Measurements from ENCODE around the gene CREM. TPM values are rescaled to one million over a fixed set of nuclear protein-coding genes. Genes with fewer than 3 reads are reported as not detected.
"Not testable (repeated sequence)": the region's sequence is repeated elsewhere in the genome, so short reads cannot be mapped to it uniquely, and the experiment has no call there.

Gene CREM
- total RNA-seq (2014; rRNA removed; shearing (Covaris generic); ENCODE audit: low replicate concordance): 23.2 and 38.8 TPM in 2 replicates

DNA sequence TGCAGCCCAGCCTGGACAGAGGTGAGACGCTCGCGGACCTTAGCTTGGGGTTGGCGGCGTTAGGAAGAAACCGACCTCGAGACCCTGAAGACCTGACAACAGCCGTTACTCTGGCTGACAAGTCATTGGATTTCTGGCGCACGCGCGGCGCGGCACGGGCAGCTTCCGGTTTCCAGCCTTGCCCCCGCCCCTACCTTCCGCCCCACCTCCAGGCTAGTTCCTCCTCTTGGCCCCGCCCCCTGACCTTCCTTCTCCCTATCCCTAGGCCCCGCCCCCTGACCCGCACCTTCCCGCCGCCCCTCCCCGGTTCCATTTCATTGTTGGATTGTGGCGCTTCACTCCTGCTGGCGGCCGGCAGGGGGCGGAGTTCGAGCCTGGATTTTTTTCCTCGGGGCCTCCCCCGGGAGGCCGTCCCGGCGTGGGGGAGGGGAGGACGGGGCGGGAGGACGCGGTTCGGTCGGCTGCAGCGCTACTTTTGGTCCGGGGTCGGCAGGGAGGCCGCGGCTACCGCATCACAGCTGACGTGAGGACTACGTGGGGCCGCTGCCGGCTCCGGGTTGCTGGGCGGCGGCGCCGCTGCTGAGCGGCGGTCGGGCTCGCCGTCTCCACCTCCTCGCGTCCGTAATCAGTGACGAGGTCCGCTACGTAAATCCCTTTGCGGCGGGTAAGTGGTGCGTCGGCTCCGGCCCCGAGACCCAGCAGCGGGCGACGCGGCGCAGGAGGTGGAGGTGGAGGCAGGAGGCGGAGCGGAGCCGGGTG lies at the start of gene CREM:
Gene CREM (plus strand): TSS at position 317 of the 759 bp plus-strand sequence. CDS start 10,990 bp downstream, outside the sequence.
- peak within 1 kb of the TSS; percentile 83; the same call in 1 of the 2 replicates for H2AFZ ChIP-seq (ENCODE audit: low read length)
- peak within 1 kb of the TSS; percentile 89 for H3K4me2 ChIP-seq (ENCODE audit: low read depth, low read length, poor library complexity, severe bottlenecking)

GRCh38 chr10:35079265-35079664 lies 47.4 kb upstream of the CREM start:
- Histone ChIP-seq H3K9me3 (ENCODE audit: low read length) (no peaks in the 10 kb centered on the region), H3K27ac (ENCODE audit: low read length) (no peak overlapping the region), H3K79me2 (ENCODE audit: low read length) (peaks cover 93% of the 10 kb centered on the region), H3K9ac (ENCODE audit: low read length) (no peak overlapping the region), H3K4me3 (ENCODE audit: low read length) (no peak overlapping the region), H2AFZ (ENCODE audit: low read length) (no peak overlapping the region), H3K36me3 (ENCODE audit: insufficient read depth, low read length) (no peaks in the 10 kb centered on the region), H3K9me2 (replicated peaks; ENCODE audit: insufficient read depth, low read length) (no peaks in the 10 kb centered on the region), H4K20me1 (ENCODE audit: insufficient read depth, low read depth, low read length) (no peaks in the 10 kb centered on the region), H3K4me2 (ENCODE audit: low read depth, low read length, poor library complexity, severe bottlenecking) (no peak overlapping the region), H3K4me1 (ENCODE audit: low read length) (no peaks in the 10 kb centered on the region), H3K27me3 (ENCODE audit: low read length) (no peaks in the 10 kb centered on the region)
- DNase-seq: no peak

More for the DNA sequence above, at the start of gene CREM:
- 0 out of 2 replicates have a peak, but pooled peaks cover 3% of the 10 kb centered on the region for H3K79me2 ChIP-seq (ENCODE audit: low read length)
- no peaks in the 10 kb centered on the region for H3K36me3 ChIP-seq (ENCODE audit: insufficient read depth, low read length)
- peak within 1 kb of the TSS; percentile 99 for H3K9ac ChIP-seq (ENCODE audit: low read length)
- peaks cover 22% of the 10 kb centered on the region for H3K4me1 ChIP-seq (ENCODE audit: low read length)
- no peaks in the 10 kb centered on the region for H3K9me3 ChIP-seq (ENCODE audit: low read length)
- DNase-seq: peak; percentile 99
- H3K4me3 ChIP-seq (ENCODE audit: low read length): peak within 1 kb of the TSS; percentile 98
- H4K20me1 ChIP-seq (ENCODE audit: insufficient read depth, low read depth, low read length): no peaks in the 10 kb centered on the region
- no peaks in the 10 kb centered on the region for H3K27me3 ChIP-seq (ENCODE audit: low read length)
- H3K27ac ChIP-seq (ENCODE audit: low read length): peak within 1 kb of the TSS; percentile 61
- H3K9me2 ChIP-seq (replicated peaks; ENCODE audit: insufficient read depth, low read length): no peaks in the 10 kb centered on the region

DNA sequence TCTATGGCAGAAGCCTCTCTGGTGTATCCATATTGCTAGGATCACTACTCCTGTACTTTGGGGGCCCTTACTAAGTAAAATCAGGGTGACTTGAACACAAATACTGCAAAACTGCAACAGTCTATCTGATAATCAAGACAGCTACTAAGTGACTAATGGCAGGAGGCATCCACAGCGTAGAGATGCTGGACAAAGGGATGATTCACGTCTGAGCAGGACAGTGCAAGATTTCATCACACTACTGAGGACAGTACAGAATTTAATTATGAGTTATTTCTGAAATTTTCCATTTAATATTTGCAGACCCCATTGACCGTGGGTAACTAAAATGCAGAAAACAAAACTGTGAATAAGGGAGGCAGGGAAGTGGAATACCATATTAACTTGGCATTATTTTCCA lies 46.9 kb upstream of the CREM start:
- Histone ChIP-seq H3K9ac (ENCODE audit: low read length) (no peak overlapping the region), H3K79me2 (ENCODE audit: low read length) (peaks cover 93% of the 10 kb centered on the region), H3K4me1 (ENCODE audit: low read length) (no peaks in the 10 kb centered on the region), H3K27me3 (ENCODE audit: low read length) (no peaks in the 10 kb centered on the region), H4K20me1 (ENCODE audit: insufficient read depth, low read depth, low read length) (no peaks in the 10 kb centered on the region), H3K4me3 (ENCODE audit: low read length) (no peak overlapping the region), H3K36me3 (ENCODE audit: insufficient read depth, low read length) (no peaks in the 10 kb centered on the region), H3K27ac (ENCODE audit: low read length) (no peak overlapping the region), H3K9me3 (ENCODE audit: low read length) (no peaks in the 10 kb centered on the region), H3K4me2 (ENCODE audit: low read depth, low read length, poor library complexity, severe bottlenecking) (no peak overlapping the region), H3K9me2 (replicated peaks; ENCODE audit: insufficient read depth, low read length) (no peaks in the 10 kb centered on the region), H2AFZ (ENCODE audit: low read length) (no peak overlapping the region)
- no peak for DNase-seq

DNA sequence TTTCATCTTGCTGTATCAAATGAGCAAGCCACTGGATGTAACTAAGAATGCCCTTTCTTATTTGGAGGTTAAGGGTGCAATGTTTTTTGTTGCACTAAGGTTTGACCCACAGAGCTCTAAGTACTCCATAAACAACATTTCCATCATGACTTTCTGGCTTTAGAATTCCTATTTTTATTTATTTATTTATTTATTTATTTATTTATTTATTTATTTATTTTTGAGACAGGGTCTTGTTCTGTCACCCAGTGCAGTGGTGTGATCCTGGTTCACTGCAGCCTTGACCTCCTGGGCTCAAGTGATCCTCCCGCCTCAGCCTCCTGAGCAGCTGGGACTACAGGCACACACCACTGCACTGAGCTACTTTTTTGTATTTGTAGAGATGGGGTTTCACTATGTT lies 46.4 kb upstream of the CREM start:
- H3K27me3 ChIP-seq (ENCODE audit: low read length); H3K4me2 ChIP-seq (ENCODE audit: low read depth, low read length, poor library complexity, severe bottlenecking); H3K9ac ChIP-seq (ENCODE audit: low read length); H3K9me2 ChIP-seq (replicated peaks; ENCODE audit: insufficient read depth, low read length); H3K4me1 ChIP-seq (ENCODE audit: low read length); H3K9me3 ChIP-seq (ENCODE audit: low read length); H4K20me1 ChIP-seq (ENCODE audit: insufficient read depth, low read depth, low read length); H3K36me3 ChIP-seq (ENCODE audit: insufficient read depth, low read length); DNase-seq; H2AFZ ChIP-seq (ENCODE audit: low read length); H3K27ac ChIP-seq (ENCODE audit: low read length); H3K4me3 ChIP-seq (ENCODE audit: low read length): not testable (repeated sequence)
- H3K79me2 ChIP-seq (ENCODE audit: low read length): peaks cover 91% of the 10 kb centered on the region

DNA sequence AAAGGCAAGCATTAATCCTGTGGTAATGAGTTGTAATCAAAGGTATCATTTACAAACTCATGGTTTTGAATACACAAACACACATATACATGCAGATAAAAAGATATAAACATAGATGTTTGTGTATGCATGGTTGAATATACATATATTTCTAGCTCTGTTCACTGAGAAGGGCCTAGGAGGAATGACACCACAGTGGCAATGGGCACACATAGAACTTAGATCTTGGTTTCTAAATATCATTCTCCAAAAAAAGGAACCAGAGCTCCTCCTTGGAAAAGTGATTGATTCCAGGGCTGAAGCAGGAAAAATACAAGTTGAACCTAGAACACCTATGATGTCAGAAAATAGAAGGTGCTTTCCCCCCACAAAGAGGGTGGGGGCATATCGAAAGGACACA lies 43.4 kb upstream of the CREM start:
- Histone ChIP-seq H3K9ac (ENCODE audit: low read length) (no peak overlapping the region), H3K27ac (ENCODE audit: low read length) (no peak overlapping the region), H3K79me2 (ENCODE audit: low read length) (peaks cover 96% of the 10 kb centered on the region), H3K36me3 (ENCODE audit: insufficient read depth, low read length) (no peaks in the 10 kb centered on the region), H3K4me2 (ENCODE audit: low read depth, low read length, poor library complexity, severe bottlenecking) (no peak overlapping the region), H2AFZ (ENCODE audit: low read length) (no peak overlapping the region), H3K9me2 (replicated peaks; ENCODE audit: insufficient read depth, low read length) (no peaks in the 10 kb centered on the region), H3K4me3 (ENCODE audit: low read length) (no peak overlapping the region), H3K4me1 (ENCODE audit: low read length) (no peaks in the 10 kb centered on the region), H3K9me3 (ENCODE audit: low read length) (no peaks in the 10 kb centered on the region), H4K20me1 (ENCODE audit: insufficient read depth, low read depth, low read length) (no peaks in the 10 kb centered on the region), H3K27me3 (ENCODE audit: low read length) (no peaks in the 10 kb centered on the region)
- no peak for DNase-seq

- DNase-seq: peak; percentile 73
- H3K27me3 ChIP-seq (ENCODE audit: low read length): no peaks in the 10 kb centered on the region
These were observed 37.0 kb upstream of the CREM start for GRCh38 chr10:35089611-35090161.

DNA sequence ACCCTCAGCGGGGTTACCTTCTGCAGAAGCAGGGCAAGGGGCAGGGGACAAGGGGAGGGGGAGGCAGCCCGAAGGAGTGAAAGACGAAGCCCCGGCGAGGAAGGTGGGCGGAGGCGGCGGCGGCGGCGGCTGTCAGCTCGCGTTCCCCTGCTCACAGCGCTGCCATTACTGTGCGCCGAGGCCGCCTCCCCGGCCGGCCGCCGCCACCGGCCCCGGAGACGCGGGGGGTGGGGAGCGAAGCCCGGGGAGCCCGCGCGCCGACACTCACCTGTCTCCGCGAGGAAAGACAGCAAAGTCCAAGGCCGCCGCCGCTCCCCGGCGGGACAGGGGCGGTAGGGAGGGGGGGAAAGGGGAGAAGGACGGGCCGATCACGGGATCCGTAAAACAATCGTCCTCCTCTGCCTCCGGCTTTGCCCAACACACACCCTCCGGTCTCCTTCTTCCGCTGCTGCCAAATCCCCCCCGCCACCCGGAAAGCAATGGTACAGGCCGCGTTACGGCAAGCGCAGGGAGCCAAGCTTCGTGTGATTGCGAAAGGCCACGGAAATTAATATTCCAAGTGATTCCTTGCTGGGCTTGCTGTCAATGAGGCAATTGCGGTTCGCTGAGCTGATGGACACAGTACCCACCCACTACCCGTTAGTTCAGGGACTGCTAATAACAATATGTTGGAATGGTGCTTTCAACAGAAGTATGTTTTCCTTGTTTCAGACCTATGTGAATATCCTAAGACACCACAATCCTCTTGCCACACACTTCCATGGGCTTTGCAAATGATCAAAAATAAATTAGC lies 36.3 kb upstream of the CREM start, which contains the start of gene CUL2:
Gene CUL2 (minus strand): TSS at position 180 of the 793 bp plus-strand sequence. CDS start 19,024 bp downstream, outside the sequence.
- H3K27ac ChIP-seq (ENCODE audit: low read length): peak within 1 kb of the TSS; percentile 55
- H3K4me2 ChIP-seq (ENCODE audit: low read depth, low read length, poor library complexity, severe bottlenecking): peak within 1 kb of the TSS; percentile 90
- H3K27me3 ChIP-seq (ENCODE audit: low read length): no peaks in the 10 kb centered on the region
- peaks cover 47% of the 10 kb centered on the region for H3K79me2 ChIP-seq (ENCODE audit: low read length)
- H3K9me2 ChIP-seq (replicated peaks; ENCODE audit: insufficient read depth, low read length): no peaks in the 10 kb centered on the region
- peak; percentile 96 for DNase-seq
- peak within 1 kb of the TSS; percentile 90 for H3K9ac ChIP-seq (ENCODE audit: low read length)
- H4K20me1 ChIP-seq (ENCODE audit: insufficient read depth, low read depth, low read length): no peaks in the 10 kb centered on the region
- no peaks in the 10 kb centered on the region for H3K36me3 ChIP-seq (ENCODE audit: insufficient read depth, low read length)
- peaks cover 20% of the 10 kb centered on the region for H3K4me1 ChIP-seq (ENCODE audit: low read length)
- H3K9me3 ChIP-seq (ENCODE audit: low read length): 0 out of 2 replicates have a peak, but pooled peaks cover 4% of the 10 kb centered on the region
- peak within 1 kb of the TSS; percentile 94 for H2AFZ ChIP-seq (ENCODE audit: low read length)
- peak within 1 kb of the TSS; percentile 96 for H3K4me3 ChIP-seq (ENCODE audit: low read length)

More at GRCh38 chr10:35089611-35090161, 37.0 kb upstream of the CREM start:
- 0 out of 2 replicates have a peak, but pooled peaks cover 4% of the 10 kb centered on the region for H3K9me3 ChIP-seq (ENCODE audit: low read length)
- peak overlapping the region; percentile 96 for H3K4me3 ChIP-seq (ENCODE audit: low read length)
- peak overlapping the region; percentile 39; the same call in 1 of the 2 replicates for H3K27ac ChIP-seq (ENCODE audit: low read length)
- H2AFZ ChIP-seq (ENCODE audit: low read length): peak overlapping the region; percentile 94
- no peaks in the 10 kb centered on the region for H4K20me1 ChIP-seq (ENCODE audit: insufficient read depth, low read depth, low read length)
- peak overlapping the region; percentile 90 for H3K4me2 ChIP-seq (ENCODE audit: low read depth, low read length, poor library complexity, severe bottlenecking)
- H3K9ac ChIP-seq (ENCODE audit: low read length): peak overlapping the region; percentile 90
- no peaks in the 10 kb centered on the region for H3K9me2 ChIP-seq (replicated peaks; ENCODE audit: insufficient read depth, low read length)
- H3K36me3 ChIP-seq (ENCODE audit: insufficient read depth, low read length): no peaks in the 10 kb centered on the region
- H3K4me1 ChIP-seq (ENCODE audit: low read length): peaks cover 20% of the 10 kb centered on the region
- peaks cover 52% of the 10 kb centered on the region for H3K79me2 ChIP-seq (ENCODE audit: low read length)

Data from Karpas-422 (cell line).